ENCODE data around the gene TMEM45B. TPM values are rescaled to one million over a fixed set of nuclear protein-coding genes. Genes with fewer than 3 reads are reported as not detected.
"Not testable (repeated sequence)": the region's sequence is repeated elsewhere in the genome, so short reads cannot be mapped to it uniquely, and the experiment has no call there.

The TMEM45B gene
- total RNA-seq, 1 donor from 2014 or later, result 0.37 TPM

GRCh38 chr11:129803533-129803932 lies 12.1 kb upstream of the TMEM45B start:
- Mint-ChIP-seq H3K9me3 (ENCODE audit: unreplicated experiment) (no peaks in the 10 kb centered on the region), H3K27me3 (ENCODE audit: unreplicated experiment) (peaks cover 2% of the 10 kb centered on the region), H3K4me1 (ENCODE audit: low read depth, unreplicated experiment) (no peaks in the 10 kb centered on the region), H3K27ac (ENCODE audit: unreplicated experiment) (no peak overlapping the region), H3K36me3 (ENCODE audit: unreplicated experiment) (peaks cover 8% of the 10 kb centered on the region), H3K4me3 (ENCODE audit: unreplicated experiment) (no peak overlapping the region)
- DNase-seq, result no peak
- TF ChIP-seq, protein P1, sequence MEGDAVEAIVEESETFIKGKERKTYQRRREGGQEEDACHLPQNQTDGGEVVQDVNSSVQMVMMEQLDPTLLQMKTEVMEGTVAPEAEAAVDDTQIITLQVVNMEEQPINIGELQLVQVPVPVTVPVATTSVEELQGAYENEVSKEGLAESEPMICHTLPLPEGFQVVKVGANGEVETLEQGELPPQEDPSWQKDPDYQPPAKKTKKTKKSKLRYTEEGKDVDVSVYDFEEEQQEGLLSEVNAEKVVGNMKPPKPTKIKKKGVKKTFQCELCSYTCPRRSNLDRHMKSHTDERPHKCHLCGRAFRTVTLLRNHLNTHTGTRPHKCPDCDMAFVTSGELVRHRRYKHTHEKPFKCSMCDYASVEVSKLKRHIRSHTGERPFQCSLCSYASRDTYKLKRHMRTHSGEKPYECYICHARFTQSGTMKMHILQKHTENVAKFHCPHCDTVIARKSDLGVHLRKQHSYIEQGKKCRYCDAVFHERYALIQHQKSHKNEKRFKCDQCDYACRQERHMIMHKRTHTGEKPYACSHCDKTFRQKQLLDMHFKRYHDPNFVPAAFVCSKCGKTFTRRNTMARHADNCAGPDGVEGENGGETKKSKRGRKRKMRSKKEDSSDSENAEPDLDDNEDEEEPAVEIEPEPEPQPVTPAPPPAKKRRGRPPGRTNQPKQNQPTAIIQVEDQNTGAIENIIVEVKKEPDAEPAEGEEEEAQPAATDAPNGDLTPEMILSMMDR (IDR thresholded peaks at IDR 0.05; ENCODE audit: partially characterized antibody, unreplicated experiment), result no peak

DNA sequence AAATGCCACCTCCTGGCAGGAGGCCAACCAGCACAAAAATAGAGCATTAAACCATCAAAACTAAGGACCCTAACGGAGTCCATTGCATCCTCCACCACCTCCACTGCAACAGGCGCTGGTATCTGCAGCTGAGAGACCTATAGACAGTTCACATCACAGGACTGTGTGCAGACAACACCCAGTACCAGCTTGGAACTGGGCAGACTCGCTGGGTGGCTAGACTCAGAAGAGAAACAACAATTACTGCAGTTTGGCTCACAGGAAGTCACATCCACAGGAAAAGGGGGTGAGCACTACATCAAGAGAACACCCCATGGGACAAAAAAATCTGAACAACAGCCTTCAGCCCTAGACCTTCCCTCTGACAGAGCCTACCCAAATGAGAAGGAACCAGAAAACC lies 11.6 kb upstream of the TMEM45B start:
- H3K4me1 Mint-ChIP-seq (ENCODE audit: low read depth, unreplicated experiment), result no peaks in the 10 kb centered on the region
- H3K36me3 Mint-ChIP-seq (ENCODE audit: unreplicated experiment), result peaks cover 8% of the 10 kb centered on the region
- TF ChIP-seq, protein P1 (IDR thresholded peaks at IDR 0.05; ENCODE audit: partially characterized antibody, unreplicated experiment), result no peak
- DNase-seq, result no peak
- no peak overlapping the region for H3K27ac Mint-ChIP-seq (ENCODE audit: unreplicated experiment)
- H3K4me3 Mint-ChIP-seq (ENCODE audit: unreplicated experiment), result no peak overlapping the region
- no peaks in the 10 kb centered on the region for H3K9me3 Mint-ChIP-seq (ENCODE audit: unreplicated experiment)
- peaks cover 2% of the 10 kb centered on the region for H3K27me3 Mint-ChIP-seq (ENCODE audit: unreplicated experiment)

GRCh38 chr11:129808241-129808640 lies 7.4 kb upstream of the TMEM45B start:
- not testable (repeated sequence) for H3K9me3 Mint-ChIP-seq (ENCODE audit: unreplicated experiment); H3K4me1 Mint-ChIP-seq (ENCODE audit: low read depth, unreplicated experiment); H3K27ac Mint-ChIP-seq (ENCODE audit: unreplicated experiment); DNase-seq; H3K27me3 Mint-ChIP-seq (ENCODE audit: unreplicated experiment); H3K36me3 Mint-ChIP-seq (ENCODE audit: unreplicated experiment); H3K4me3 Mint-ChIP-seq (ENCODE audit: unreplicated experiment)

GRCh38 chr11:129813231-129813791 lies 2.3 kb upstream of the TMEM45B start:
- no peak for DNase-seq
- H3K9me3 Mint-ChIP-seq (ENCODE audit: unreplicated experiment), result peaks cover 2% of the 10 kb centered on the region
- TF ChIP-seq, protein P1 (IDR thresholded peaks at IDR 0.05; ENCODE audit: partially characterized antibody, unreplicated experiment), result no peak
- H3K36me3 Mint-ChIP-seq (ENCODE audit: unreplicated experiment), result no peaks in the 10 kb centered on the region
- no peak overlapping the region for H3K27ac Mint-ChIP-seq (ENCODE audit: unreplicated experiment)
- H3K27me3 Mint-ChIP-seq (ENCODE audit: unreplicated experiment), result no peaks in the 10 kb centered on the region
- H3K4me1 Mint-ChIP-seq (ENCODE audit: low read depth, unreplicated experiment), result no peaks in the 10 kb centered on the region
- no peak overlapping the region for H3K4me3 Mint-ChIP-seq (ENCODE audit: unreplicated experiment)

- TF ChIP-seq, protein P1 (IDR thresholded peaks at IDR 0.05; ENCODE audit: partially characterized antibody, unreplicated experiment), result no peak
- DNase-seq, result no peak
- Mint-ChIP-seq H3K4me3 (ENCODE audit: unreplicated experiment) (no peak overlapping the region), H3K9me3 (ENCODE audit: unreplicated experiment) (peaks cover 2% of the 10 kb centered on the region), H3K36me3 (ENCODE audit: unreplicated experiment) (no peaks in the 10 kb centered on the region), H3K27ac (ENCODE audit: unreplicated experiment) (no peak overlapping the region), H3K27me3 (ENCODE audit: unreplicated experiment) (peaks cover 2% of the 10 kb centered on the region), H3K4me1 (ENCODE audit: low read depth, unreplicated experiment) (no peaks in the 10 kb centered on the region)
Observed at GRCh38 chr11:129814244-129815014, 1.2 kb upstream of the TMEM45B start.

Data from glutamatergic neuron (in vitro differentiated cells).